Spleen (tissue), 7 donors: ENCODE results near the gene RPL18A.

Experiments
- CTCF ChIP-seq, 11 experiments: fragments of 200-600 bp in 7 of 11; fragments of 450-650 bp in 4 of 11; sonication (generic) in 4 of 11; IDR thresholded peaks in 8 of 11; conservative IDR thresholded peaks in 3 of 11; 1 replicate in 7 of 11; 2 replicates in 4 of 11; pipeline versions ENCODE4 v1.4.0 to v1.8.0; 2016 to 2021; ENCODE audit warnings: antibody characterized with exemption in 11 of 11, inconsistent platforms in 4 of 11, mild to moderate bottlenecking in 1 of 11
- POLR2A ChIP-seq, 3 donors: fragments of 450-650 bp; IDR thresholded peaks; one replicate each; pipeline ENCODE4 v1.5.1; 2017; ENCODE audit warnings: antibody characterized with exemption in 3 of 3, mild to moderate bottlenecking in 1 of 3
- donor health status: DM: no; HTN: no; CAD: no; lungs with moderate emphysema.
- donor health status: DM: no; HTN: no; CAD: no.
- donor health status: DM: no; HTN: no; CAD: no.

DNA sequence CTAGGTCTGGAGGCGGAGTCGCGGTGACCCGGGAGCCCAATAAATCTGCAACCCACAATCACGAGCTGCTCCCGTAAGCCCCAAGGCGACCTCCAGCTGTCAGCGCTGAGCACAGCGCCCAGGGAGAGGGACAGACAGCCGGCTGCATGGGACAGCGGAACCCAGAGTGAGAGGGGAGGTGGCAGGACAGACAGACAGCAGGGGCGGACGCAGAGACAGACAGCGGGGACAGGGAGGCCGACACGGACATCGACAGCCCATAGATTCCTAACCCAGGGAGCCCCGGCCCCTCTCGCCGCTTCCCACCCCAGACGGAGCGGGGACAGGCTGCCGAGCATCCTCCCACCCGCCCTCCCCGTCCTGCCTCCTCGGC lies 12.2 kb downstream of the RPL18A start, which contains the start of gene SLC5A5:
- TF ChIP-seq POLR2A (IDR thresholded peaks at IDR 0.05) (no peak), CTCF (IDR thresholded peaks at IDR 0.05 in 8 of 11, conservative IDR thresholded peaks at IDR 0.05 in 3 of 11) (no peak)
